Measurements from ENCODE around the gene HIP1. TPM values are rescaled to one million over a fixed set of nuclear protein-coding genes. Genes with fewer than 3 reads are reported as not detected.
"Not testable (repeated sequence)": the region's sequence is repeated elsewhere in the genome, so short reads cannot be mapped to it uniquely, and the experiment has no call there.

Gene HIP1
- total and polyA plus RNA-seq, 2 of the 4 experiments (the other 2 are of a cell fraction), result 6.8 to 10.0 TPM

- H4K91ac ChIP-seq (ENCODE audit: insufficient read depth, low read depth, low read length); POLR2A ChIA-PET (ENCODE audit: unreplicated experiment); intact Hi-C loops (cut with micrococcal nuclease); H2AFZ ChIP-seq (replicated peaks; ENCODE audit: low read length, poor library complexity); DNase-seq; dilution Hi-C loops (cut with HindIII; ENCODE audit: low sequenced_read_pairs, unreplicated experiment); H4K20me1 ChIP-seq (ENCODE audit: insufficient read depth, low read length); H3K4me3 ChIP-seq (ENCODE audit: insufficient read depth, low read depth, low read length); H3K56ac ChIP-seq (ENCODE audit: extremely low read depth, insufficient read depth, low read length); H4K5ac ChIP-seq (ENCODE audit: low read depth, low read length); H3K23ac ChIP-seq (ENCODE audit: low read depth, low read length); H3K14ac ChIP-seq (replicated peaks; ENCODE audit: low read depth, low read length); H3K36me3 ChIP-seq (ENCODE audit: control insufficient read depth, insufficient read depth, low read length); H4K8ac ChIP-seq (ENCODE audit: low read depth in 2 of 2, low read length in 2 of 2); CTCF ChIA-PET; H3K4me2 ChIP-seq (ENCODE audit: low read depth, low read length); H3K9me3 ChIP-seq (ENCODE audit: control insufficient read depth, insufficient read depth, low read length); in situ Hi-C loops (cut with MboI; ENCODE audit: low sequenced_read_pairs); H2BK120ac ChIP-seq (ENCODE audit: low read depth, low read length); H3K9me1 ChIP-seq (ENCODE audit: insufficient read depth, low read length); H2AK5ac ChIP-seq (ENCODE audit: low read depth, low read length); H3K9ac ChIP-seq (ENCODE audit: low read depth, low read length); ATAC-seq (ENCODE audit: low read depth); BruUV-seq (replicated peaks); H3K79me1 ChIP-seq (ENCODE audit: low read depth in 1 of 2, low read length in 2 of 2); H3K27ac ChIP-seq (ENCODE audit: insufficient read depth, low read length); H2BK15ac ChIP-seq (ENCODE audit: low read depth, low read length); H3K18ac ChIP-seq (ENCODE audit: low read depth, low read length); H2BK5ac ChIP-seq (ENCODE audit: low read depth, low read length, poor library complexity, severe bottlenecking); H3K4ac ChIP-seq (ENCODE audit: low read depth, low read length); H3K4me1 ChIP-seq (ENCODE audit: control insufficient read depth, insufficient read depth, low read length); H2AK9ac ChIP-seq (replicated peaks; ENCODE audit: low read depth, low read length, poor library complexity); H2BK20ac ChIP-seq (ENCODE audit: low read depth, low read length): not testable (repeated sequence)
- WGBS, 2 experiments (ENCODE audit: extremely low coverage in 2 of 2, insufficient read length in 1 of 2), result no CpG with 5 or more reads among the region's 5 CpGs
- peaks cover 20% of the 10 kb centered on the region for H3K27me3 ChIP-seq (ENCODE audit: control insufficient read depth, insufficient read depth, low read length)
These were observed 44.3 kb upstream of the HIP1 start for GRCh38 chr7:75783058-75783457.

GRCh38 chr7:75780647-75781273 lies 42.0 kb upstream of the HIP1 start:
- H2AK9ac ChIP-seq (replicated peaks; ENCODE audit: low read depth, low read length, poor library complexity); H2BK20ac ChIP-seq (ENCODE audit: low read depth, low read length); POLR2A ChIA-PET (ENCODE audit: unreplicated experiment); H3K14ac ChIP-seq (replicated peaks; ENCODE audit: low read depth, low read length); H2BK15ac ChIP-seq (ENCODE audit: low read depth, low read length); H2AK5ac ChIP-seq (ENCODE audit: low read depth, low read length); dilution Hi-C loops (cut with HindIII; ENCODE audit: low sequenced_read_pairs, unreplicated experiment); CTCF ChIA-PET; H3K18ac ChIP-seq (ENCODE audit: low read depth, low read length); in situ Hi-C loops (cut with MboI; ENCODE audit: low sequenced_read_pairs); H4K5ac ChIP-seq (ENCODE audit: low read depth, low read length); H3K9me1 ChIP-seq (ENCODE audit: insufficient read depth, low read length); H3K4me3 ChIP-seq (ENCODE audit: insufficient read depth, low read depth, low read length); intact Hi-C loops (cut with micrococcal nuclease); H3K79me1 ChIP-seq (ENCODE audit: low read depth in 1 of 2, low read length in 2 of 2); H3K9ac ChIP-seq (ENCODE audit: low read depth, low read length); H2BK120ac ChIP-seq (ENCODE audit: low read depth, low read length); H3K36me3 ChIP-seq (ENCODE audit: control insufficient read depth, insufficient read depth, low read length); H2BK5ac ChIP-seq (ENCODE audit: low read depth, low read length, poor library complexity, severe bottlenecking); ATAC-seq (ENCODE audit: low read depth); H4K91ac ChIP-seq (ENCODE audit: insufficient read depth, low read depth, low read length); H4K8ac ChIP-seq (ENCODE audit: low read depth in 2 of 2, low read length in 2 of 2); H3K9me3 ChIP-seq (ENCODE audit: control insufficient read depth, insufficient read depth, low read length); H3K56ac ChIP-seq (ENCODE audit: extremely low read depth, insufficient read depth, low read length); H3K27ac ChIP-seq (ENCODE audit: insufficient read depth, low read length); H4K20me1 ChIP-seq (ENCODE audit: insufficient read depth, low read length); H3K23ac ChIP-seq (ENCODE audit: low read depth, low read length); H3K4me2 ChIP-seq (ENCODE audit: low read depth, low read length); BruUV-seq (replicated peaks); H2AFZ ChIP-seq (replicated peaks; ENCODE audit: low read length, poor library complexity); DNase-seq; H3K4ac ChIP-seq (ENCODE audit: low read depth, low read length); H3K4me1 ChIP-seq (ENCODE audit: control insufficient read depth, insufficient read depth, low read length): not testable (repeated sequence)
- WGBS, 2 experiments (ENCODE audit: extremely low coverage in 2 of 2, insufficient read length in 1 of 2), result 66% methylated on average over 12 of the region's 14 CpGs; no CpG with 5 or more reads in 1 of the 2 experiments
- peaks cover 26% of the 10 kb centered on the region for H3K27me3 ChIP-seq (ENCODE audit: control insufficient read depth, insufficient read depth, low read length)
